Large intestine (tissue), 3 donors: Measurements from ENCODE around the gene FOXL1. TPM values are rescaled to one million over a fixed set of nuclear protein-coding genes. Genes with fewer than 3 reads are reported as not detected.

Source experiments
- DNase-seq, 2 donors: peaks; one replicate each; pipeline versions ENCODE4 v3.0.0 to v3.0.0-alpha.2; 2013
- H3K27ac ChIP-seq: one replicate; pipeline ENCODE4 v1.5.1; 2013; ENCODE audit warnings: low read length
- H3K27me3 ChIP-seq: 2 replicates; pipeline ENCODE4 v1.6.1; 2013; ENCODE audit warnings: low read length; ENCODE audit not compliant: control insufficient read depth, insufficient read depth
- H3K36me3 ChIP-seq: 2 replicates; pipeline ENCODE4 v1.6.1; 2013; ENCODE audit warnings: low read length; ENCODE audit not compliant: control insufficient read depth, insufficient read depth
- H3K4me1 ChIP-seq: one replicate; pipeline ENCODE4 v1.6.1; 2013; ENCODE audit warnings: low read length; ENCODE audit not compliant: control insufficient read depth, insufficient read depth
- H3K4me3 ChIP-seq: one replicate; pipeline ENCODE4 v1.5.1; 2013; ENCODE audit warnings: low read length
- H3K9me3 ChIP-seq: one replicate; pipeline ENCODE4 v1.6.1; 2013; ENCODE audit warnings: mild to moderate bottlenecking, low read depth, low read length, moderate library complexity; ENCODE audit not compliant: control insufficient read depth
- WGBS: methylation state at CpG from one replicate; pipeline ENCODE4 v1.1.5; 2013; ENCODE audit warnings: low lambda C conversion rate; ENCODE audit not compliant: insufficient coverage; 5-methylcytosine and 5-hydroxymethylcytosine counted together
- polyA plus RNA-seq: library from polyadenylated mRNA; unstranded; fragments of 120-200 nt; gene quantifications from one replicate; pipeline ENCODE4 v1.2.1, GENCODE V29; 2013

FOXL1 gene
- polyA plus RNA-seq, 1 donor = 5.1 TPM

GRCh38 chr16:86558355-86559193, 19.8 kb upstream of the FOXL1 start:
- no peak for DNase-seq
- WGBS = 92% methylated on average over 2 of the region's 28 CpGs
- H3K36me3 ChIP-seq = no peaks in the 10 kb centered on the region
- H3K9me3 ChIP-seq = no peaks in the 10 kb centered on the region
- peaks cover 6% of the 10 kb centered on the region for H3K4me1 ChIP-seq
- peaks cover 16% of the 10 kb centered on the region for H3K27me3 ChIP-seq
- H3K27ac ChIP-seq = no peak overlapping the region
- H3K4me3 ChIP-seq = no peak overlapping the region

GRCh38 chr16:86559802-86560305, 18.5 kb upstream of the FOXL1 start:
- no peak overlapping the region for H3K27ac ChIP-seq
- no CpG with 5 or more reads among the region's 9 CpGs for WGBS
- H3K4me1 ChIP-seq = peaks cover 8% of the 10 kb centered on the region
- H3K4me3 ChIP-seq = no peak overlapping the region
- no peaks in the 10 kb centered on the region for H3K36me3 ChIP-seq
- peaks cover 27% of the 10 kb centered on the region for H3K27me3 ChIP-seq
- H3K9me3 ChIP-seq = no peaks in the 10 kb centered on the region
- no peak for DNase-seq

- Histone ChIP-seq H3K27ac (no peak overlapping the region), H3K36me3 (no peaks in the 10 kb centered on the region), H3K4me1 (peaks cover 2% of the 10 kb centered on the region), H3K9me3 (peaks cover 3% of the 10 kb centered on the region), H3K27me3 (peaks cover 42% of the 10 kb centered on the region), H3K4me3 (no peak overlapping the region)
- 100% methylated on average over 1 of the region's 6 CpGs for WGBS
- no peak for DNase-seq
Measured at GRCh38 chr16:86562356-86562755, 16.0 kb upstream of the FOXL1 start.

GRCh38 chr16:86563469-86564345, 14.6 kb upstream of the FOXL1 start:
- 10% methylated on average over 2 of the region's 41 CpGs for WGBS
- Histone ChIP-seq H3K9me3 (peaks cover 4% of the 10 kb centered on the region), H3K36me3 (no peaks in the 10 kb centered on the region), H3K27ac (no peak overlapping the region), H3K4me1 (peaks cover 2% of the 10 kb centered on the region), H3K27me3 (peaks cover 50% of the 10 kb centered on the region), H3K4me3 (no peak overlapping the region)
- DNase-seq = peak; percentile 70 to 77

- DNase-seq = no peak
- Histone ChIP-seq H3K4me3 (no peak overlapping the region), H3K9me3 (peaks cover 4% of the 10 kb centered on the region), H3K27ac (no peak overlapping the region), H3K36me3 (no peaks in the 10 kb centered on the region), H3K27me3 (peaks cover 63% of the 10 kb centered on the region), H3K4me1 (peaks cover 2% of the 10 kb centered on the region)
- no CpG with 5 or more reads among the region's 16 CpGs for WGBS
Measured at GRCh38 chr16:86565181-86565631, 13.1 kb upstream of the FOXL1 start.

GRCh38 chr16:86565644-86566511, 12.5 kb upstream of the FOXL1 start:
- WGBS = 0% methylated on average over 1 of the region's 53 CpGs
- no peak overlapping the region for H3K27ac ChIP-seq

GRCh38 chr16:86566601-86566965, 11.8 kb upstream of the FOXL1 start, which contains the start of gene FOXC2:
TSS of gene FOXC2 (plus strand) at chr16:86566829. CDS start at chr16:86567336, 507 bp downstream.
- Histone ChIP-seq H3K27me3 (peaks cover 74% of the 10 kb centered on the region), H3K4me1 (peaks cover 2% of the 10 kb centered on the region), H3K27ac (no peak within 1 kb of the TSS)

More at GRCh38 chr16:86565644-86566511, 12.5 kb upstream of the FOXL1 start:
- Histone ChIP-seq H3K27me3 (peaks cover 70% of the 10 kb centered on the region), H3K36me3 (no peaks in the 10 kb centered on the region), H3K4me1 (peaks cover 2% of the 10 kb centered on the region), H3K4me3 (no peak overlapping the region), H3K9me3 (peaks cover 4% of the 10 kb centered on the region)
- no peak for DNase-seq

GRCh38 chr16:86566966-86567700, 11.2 kb upstream of the FOXL1 start:
- DNase-seq = peak in 1 of 2 donors; percentile 33
- Histone ChIP-seq H3K27me3 (peaks cover 77% of the 10 kb centered on the region), H3K4me1 (peaks cover 2% of the 10 kb centered on the region), H3K4me3 (peak overlapping the region; percentile 6), H3K27ac (no peak overlapping the region), H3K36me3 (no peaks in the 10 kb centered on the region), H3K9me3 (peaks cover 4% of the 10 kb centered on the region)
- no CpG with 5 or more reads among the region's 88 CpGs for WGBS

More at GRCh38 chr16:86566601-86566965, 11.8 kb upstream of the FOXL1 start, which contains the start of gene FOXC2:
- Histone ChIP-seq H3K4me3 (peak within 1 kb of the TSS; percentile 6), H3K9me3 (peaks cover 4% of the 10 kb centered on the region), H3K36me3 (no peaks in the 10 kb centered on the region)
- DNase-seq = peak; percentile 48 to 62
- WGBS = no CpG with 5 or more reads among the region's 30 CpGs
